ENCODE results near the gene PACRG.

DNA sequence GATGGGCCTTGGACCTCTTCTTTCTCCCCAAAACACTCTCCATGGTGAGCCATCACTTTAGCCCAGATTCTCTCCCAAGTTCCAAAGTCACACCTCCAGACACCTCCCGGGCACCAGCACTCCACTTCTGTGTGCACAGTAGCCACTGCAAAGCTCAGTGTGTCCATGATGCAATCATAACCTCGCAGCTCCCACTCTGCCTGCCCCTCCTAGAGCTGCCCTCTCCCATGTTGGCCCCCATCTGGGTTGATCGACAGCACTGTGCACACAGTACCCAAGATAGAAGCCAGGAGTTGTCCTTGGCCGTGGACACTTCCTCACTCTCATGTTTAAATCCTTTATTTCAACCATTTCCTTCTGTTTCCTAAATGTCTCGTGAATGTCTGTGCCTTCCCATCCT, 293.3 kb downstream of the PACRG start:
- TF ChIP-seq, protein P1, sequence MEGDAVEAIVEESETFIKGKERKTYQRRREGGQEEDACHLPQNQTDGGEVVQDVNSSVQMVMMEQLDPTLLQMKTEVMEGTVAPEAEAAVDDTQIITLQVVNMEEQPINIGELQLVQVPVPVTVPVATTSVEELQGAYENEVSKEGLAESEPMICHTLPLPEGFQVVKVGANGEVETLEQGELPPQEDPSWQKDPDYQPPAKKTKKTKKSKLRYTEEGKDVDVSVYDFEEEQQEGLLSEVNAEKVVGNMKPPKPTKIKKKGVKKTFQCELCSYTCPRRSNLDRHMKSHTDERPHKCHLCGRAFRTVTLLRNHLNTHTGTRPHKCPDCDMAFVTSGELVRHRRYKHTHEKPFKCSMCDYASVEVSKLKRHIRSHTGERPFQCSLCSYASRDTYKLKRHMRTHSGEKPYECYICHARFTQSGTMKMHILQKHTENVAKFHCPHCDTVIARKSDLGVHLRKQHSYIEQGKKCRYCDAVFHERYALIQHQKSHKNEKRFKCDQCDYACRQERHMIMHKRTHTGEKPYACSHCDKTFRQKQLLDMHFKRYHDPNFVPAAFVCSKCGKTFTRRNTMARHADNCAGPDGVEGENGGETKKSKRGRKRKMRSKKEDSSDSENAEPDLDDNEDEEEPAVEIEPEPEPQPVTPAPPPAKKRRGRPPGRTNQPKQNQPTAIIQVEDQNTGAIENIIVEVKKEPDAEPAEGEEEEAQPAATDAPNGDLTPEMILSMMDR (IDR thresholded peaks at IDR 0.05 in 4 of 5, conservative IDR thresholded peaks at IDR 0.05 in 1 of 5), result no peak
- TF ChIP-seq POLR2A (IDR thresholded peaks at IDR 0.05), result no peak

Data from gastrocnemius medialis (tissue), 4 donors.